HL-60 (cell line): Measurements from ENCODE around the gene CYB5A.

Experiments
- DNase-seq, 2 experiments: peaks; one replicate each; pipeline ENCODE4 v3.0.0-alpha.2; 2010 to 2020; ENCODE audit warnings: low read depth in 1 of 2, low spot score in 1 of 2
- H3K27ac ChIP-seq: fragments of 250-450 bp; sonication (Bioruptor Pico); replicated peaks from 2 replicates; pipeline ENCODE4 v1.5.1; 2020; ENCODE audit warnings: mild to moderate bottlenecking, moderate library complexity
- H3K27me3 ChIP-seq: fragments of 250-450 bp; sonication (Bioruptor Pico); 2 replicates; pipeline ENCODE4 v1.5.1; 2021; ENCODE audit warnings: mild to moderate bottlenecking, moderate library complexity; ENCODE audit not compliant: insufficient read depth, poor library complexity, severe bottlenecking
- H3K4me3 ChIP-seq: replicated peaks from 2 replicates; pipeline ENCODE4 v1.5.1; 2011; ENCODE audit warnings: mild to moderate bottlenecking, control low read depth, low read length; ENCODE audit not compliant: insufficient read depth
- GABPA ChIP-seq: IDR thresholded peaks from 2 replicates; pipeline ENCODE4 v1.6.1; 2012; ENCODE audit warnings: low read depth
- POLR2AphosphoS5 ChIP-seq: IDR thresholded peaks from 2 replicates; pipeline ENCODE4 v1.6.1; 2012; ENCODE audit warnings: low read depth
- REST ChIP-seq: IDR thresholded peaks from 2 replicates; pipeline ENCODE4 v1.6.1; 2012; ENCODE audit warnings: low read depth; ENCODE audit not compliant: insufficient replicate concordance
- SPI1 ChIP-seq: IDR thresholded peaks from 2 replicates; pipeline ENCODE4 v1.6.1; 2012; ENCODE audit warnings: low read depth, mild to moderate bottlenecking, borderline replicate concordance
- TF ChIP-seq, protein P1 (sequence below): IDR thresholded peaks from one replicate; pipeline ENCODE4 v1.5.1; 2011; ENCODE audit warnings: low read length, control low read depth, inconsistent platforms; ENCODE audit not compliant: insufficient read depth

CYB5A gene

GRCh38 chr18:74213429-74213828, 78.3 kb downstream of the CYB5A start:
- H3K4me3 ChIP-seq: no peak overlapping the region
- no peak for TF ChIP-seq GABPA
- TF ChIP-seq, protein P1, sequence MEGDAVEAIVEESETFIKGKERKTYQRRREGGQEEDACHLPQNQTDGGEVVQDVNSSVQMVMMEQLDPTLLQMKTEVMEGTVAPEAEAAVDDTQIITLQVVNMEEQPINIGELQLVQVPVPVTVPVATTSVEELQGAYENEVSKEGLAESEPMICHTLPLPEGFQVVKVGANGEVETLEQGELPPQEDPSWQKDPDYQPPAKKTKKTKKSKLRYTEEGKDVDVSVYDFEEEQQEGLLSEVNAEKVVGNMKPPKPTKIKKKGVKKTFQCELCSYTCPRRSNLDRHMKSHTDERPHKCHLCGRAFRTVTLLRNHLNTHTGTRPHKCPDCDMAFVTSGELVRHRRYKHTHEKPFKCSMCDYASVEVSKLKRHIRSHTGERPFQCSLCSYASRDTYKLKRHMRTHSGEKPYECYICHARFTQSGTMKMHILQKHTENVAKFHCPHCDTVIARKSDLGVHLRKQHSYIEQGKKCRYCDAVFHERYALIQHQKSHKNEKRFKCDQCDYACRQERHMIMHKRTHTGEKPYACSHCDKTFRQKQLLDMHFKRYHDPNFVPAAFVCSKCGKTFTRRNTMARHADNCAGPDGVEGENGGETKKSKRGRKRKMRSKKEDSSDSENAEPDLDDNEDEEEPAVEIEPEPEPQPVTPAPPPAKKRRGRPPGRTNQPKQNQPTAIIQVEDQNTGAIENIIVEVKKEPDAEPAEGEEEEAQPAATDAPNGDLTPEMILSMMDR: no peak
- TF ChIP-seq POLR2AphosphoS5: no peak
- no peak for TF ChIP-seq SPI1
- no peak for TF ChIP-seq REST
- no peaks in the 10 kb centered on the region for H3K27me3 ChIP-seq
- H3K27ac ChIP-seq: no peak overlapping the region
- no peak for DNase-seq

DNA sequence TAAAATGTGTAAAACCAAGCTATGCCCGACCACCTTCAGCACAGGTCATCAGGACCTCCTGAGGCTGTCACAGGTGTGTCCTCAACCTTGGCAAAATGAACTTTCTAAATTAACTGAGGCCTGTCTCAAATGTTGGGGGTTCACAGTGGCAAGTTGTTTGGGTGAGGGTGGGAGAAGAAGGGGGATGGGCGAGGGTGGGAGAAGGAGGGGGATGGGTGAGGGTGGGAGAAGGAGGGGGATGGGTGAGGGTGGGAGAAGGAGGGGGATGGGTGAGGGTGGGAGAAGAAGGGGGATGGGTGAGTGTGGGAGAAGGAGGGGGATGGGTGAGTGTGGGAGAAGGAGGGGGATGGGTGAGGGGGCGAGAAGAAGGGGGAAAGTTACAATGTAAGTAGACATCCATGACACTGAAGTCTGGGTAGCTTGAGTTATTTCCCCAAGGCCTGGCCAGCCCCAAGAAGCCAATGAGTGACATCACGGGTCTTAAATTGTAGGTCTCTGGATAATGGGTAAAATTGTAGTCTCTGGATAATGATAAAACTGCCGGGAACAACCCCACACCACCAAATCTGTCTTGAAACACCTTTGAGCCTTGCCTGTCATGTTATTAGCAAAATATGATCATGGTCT, 87.1 kb downstream of the CYB5A start:
- DNase-seq: no peak
- TF ChIP-seq REST (no peak), SPI1 (no peak)
- Histone ChIP-seq H3K27me3 (no peaks in the 10 kb centered on the region), H3K4me3 (no peak overlapping the region), H3K27ac (no peak overlapping the region)

GRCh38 chr18:74203811-74204210, 88.0 kb downstream of the CYB5A start:
- TF ChIP-seq SPI1: no peak
- TF ChIP-seq GABPA: no peak
- TF ChIP-seq POLR2AphosphoS5: no peak
- no peak for TF ChIP-seq REST
- TF ChIP-seq, protein P1: no peak
- no peak for DNase-seq
- H3K27me3 ChIP-seq: no peaks in the 10 kb centered on the region
- H3K4me3 ChIP-seq: no peak overlapping the region
- no peak overlapping the region for H3K27ac ChIP-seq
